Inferior parietal cortex (tissue), 1 donor: ENCODE data around the gene LMBRD1.

Experiments
- DNase-seq: peaks from one replicate; pipeline ENCODE4 v3.0.0-alpha.2; 2016; ENCODE audit errors: extremely low spot score

LMBRD1 gene

DNA sequence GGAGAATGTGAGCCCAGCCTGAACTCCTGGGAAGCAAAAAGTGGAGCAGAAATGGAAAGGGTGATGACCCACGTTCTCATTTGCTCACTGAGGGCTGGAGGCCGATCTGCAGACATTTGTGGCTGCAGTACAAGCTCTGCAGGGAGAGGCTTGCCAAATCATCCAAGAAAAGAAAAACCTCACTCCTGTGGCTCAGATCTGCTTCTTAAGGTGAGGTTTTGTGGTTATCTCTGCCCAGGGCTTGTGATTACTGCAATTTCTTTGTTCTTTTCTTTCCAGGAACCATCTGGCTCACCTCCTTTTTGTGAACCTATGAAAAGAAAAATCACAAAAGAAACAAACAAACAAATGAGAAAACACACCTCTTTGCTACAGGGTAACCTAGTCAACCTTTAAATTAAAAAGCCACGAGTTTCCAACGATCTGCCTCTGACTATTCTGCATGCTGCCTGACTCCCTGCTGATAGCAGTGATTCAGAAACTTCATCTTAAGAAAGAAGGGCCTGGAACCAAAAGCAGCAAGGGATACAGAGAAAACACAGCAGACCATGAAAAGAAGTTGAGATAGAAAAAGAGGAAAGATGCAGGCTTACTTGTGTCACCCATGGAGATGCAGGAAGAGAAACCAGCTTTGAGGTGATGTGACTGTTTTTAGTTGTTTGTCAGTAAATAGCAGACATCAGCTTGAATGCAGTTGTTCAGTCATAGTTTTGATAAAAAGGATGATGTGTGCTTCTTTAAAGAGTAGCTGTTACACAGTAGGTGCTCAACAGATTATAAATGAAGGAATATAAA, 165.1 kb downstream of the LMBRD1 start:
- DNase-seq = no peak

GRCh38 chr6:69630767-69631166, 166.0 kb downstream of the LMBRD1 start:
- no peak for DNase-seq

GRCh38 chr6:69627625-69628024, 169.2 kb downstream of the LMBRD1 start:
- DNase-seq = no peak

GRCh38 chr6:69624944-69625343, 171.9 kb downstream of the LMBRD1 start:
- no peak for DNase-seq
